Keratinocyte (primary cell): Measurements from ENCODE around the gene NDUFV1. TPM values are rescaled to one million over a fixed set of nuclear protein-coding genes. Genes with fewer than 3 reads are reported as not detected.
"Not testable (repeated sequence)": the region's sequence is repeated elsewhere in the genome, so short reads cannot be mapped to it uniquely, and the experiment has no call there.

ENCODE experiments used
- DNase-seq: peaks from one replicate; pipeline ENCODE4 v3.0.0-alpha.2; 2011; ENCODE audit warnings: low read depth, missing footprints, low spot score
- FAIRE-seq: peaks from 2 replicates; lab custom pipeline; 2011; peaks lifted over from hg19 to GRCh38; lab: Jason Lieb, UNC
- H2AFZ ChIP-seq: 2 replicates; pipeline ENCODE4 v1.6.0; 2012; ENCODE audit warnings: low read length, control low read depth, inconsistent platforms; ENCODE audit not compliant: control insufficient read depth
- H3K27ac ChIP-seq: 2 replicates; pipeline ENCODE4 v1.5.1; 2011; ENCODE audit warnings: low read length; ENCODE audit not compliant: control insufficient read depth, insufficient read depth
- H3K27me3 ChIP-seq: 3 replicates; pipeline ENCODE4 v1.6.0; 2011; ENCODE audit warnings: low read length; ENCODE audit not compliant: control insufficient read depth, insufficient read depth; ENCODE audit errors: extremely low read depth
- H3K36me3 ChIP-seq, 2 experiments: 2 replicates in 1 of 2; 3 replicates in 1 of 2; pipeline ENCODE4 v1.5.1; 2011; ENCODE audit warnings: low read length in 2 of 2, mild to moderate bottlenecking in 1 of 2; ENCODE audit not compliant: control insufficient read depth in 2 of 2, insufficient read depth in 2 of 2; ENCODE audit errors: extremely low read depth in 1 of 2
- H3K4me1 ChIP-seq: 3 replicates; pipeline ENCODE4 v1.5.1; 2011; ENCODE audit warnings: low read length; ENCODE audit not compliant: control insufficient read depth, insufficient read depth; ENCODE audit errors: extremely low read depth
- H3K4me2 ChIP-seq: 3 replicates; pipeline ENCODE4 v1.6.0; 2011; ENCODE audit warnings: low read depth, low read length; ENCODE audit not compliant: control insufficient read depth, insufficient read depth; ENCODE audit errors: extremely low read depth
- H3K4me3 ChIP-seq, 3 experiments: fragments of 200-600 bp in 1 of 3; sonication (generic) in 1 of 3; 2 replicates in 2 of 3; 3 replicates in 1 of 3; pipeline ENCODE4 v1.5.1; 2011 to 2016; ENCODE audit warnings: low read length in 3 of 3, mild to moderate bottlenecking in 3 of 3, control low read depth in 2 of 3, inconsistent platforms in 1 of 3, low read depth in 1 of 3, mixed read lengths in 1 of 3, mixed run types in 1 of 3, moderate library complexity in 1 of 3; ENCODE audit not compliant: control insufficient read depth in 2 of 3, insufficient read depth in 2 of 3; ENCODE audit errors: extremely low read depth in 1 of 3
- H3K79me2 ChIP-seq: 2 replicates; pipeline ENCODE4 v1.6.0; 2012; ENCODE audit warnings: low read length; ENCODE audit not compliant: control insufficient read depth, insufficient read depth
- H3K9ac ChIP-seq: 3 replicates; pipeline ENCODE4 v1.6.0; 2011; ENCODE audit warnings: low read length; ENCODE audit not compliant: control insufficient read depth, insufficient read depth; ENCODE audit errors: extremely low read depth
- H3K9me1 ChIP-seq: 3 replicates; pipeline ENCODE4 v1.6.0; 2011; ENCODE audit warnings: low read length; ENCODE audit not compliant: control insufficient read depth, insufficient read depth; ENCODE audit errors: extremely low read depth
- H3K9me3 ChIP-seq: 2 replicates; pipeline ENCODE4 v1.5.1; 2012; ENCODE audit warnings: low read depth, low read length; ENCODE audit not compliant: control insufficient read depth
- H4K20me1 ChIP-seq: 3 replicates; pipeline ENCODE4 v1.6.0; 2011; ENCODE audit warnings: low read length; ENCODE audit not compliant: control insufficient read depth, insufficient read depth; ENCODE audit errors: extremely low read depth
- CTCF ChIP-seq, 3 experiments: IDR thresholded peaks in 1 of 3; conservative IDR thresholded peaks in 1 of 3; optimal IDR thresholded peaks in 1 of 3; 2 replicates in 2 of 3; 3 replicates in 1 of 3; pipeline versions ENCODE3 to v1.5.1; 2011; ENCODE audit warnings: low read length in 3 of 3, mild to moderate bottlenecking in 3 of 3, moderate library complexity in 2 of 3, control low read depth in 1 of 3, inconsistent platforms in 1 of 3; ENCODE audit not compliant: insufficient read depth in 2 of 3; ENCODE audit errors: extremely low read depth in 1 of 3
- EZH2 ChIP-seq: IDR thresholded peaks from one replicate; pipeline ENCODE4 v1.6.1; 2012; ENCODE audit warnings: inconsistent platforms, mild to moderate bottlenecking, low read length, moderate library complexity
- dilution Hi-C: fragments of 300-500 bp; cut with MboI; formaldehyde crosslinking; loops from one replicate; pipeline ENCODE4 v1.7.0; 2020; ENCODE audit warnings: low sequenced_read_pairs; ENCODE audit not compliant: extremely low pct_ligation_motif_present
- polyA plus RNA-seq, 5 experiments: library from polyadenylated mRNA; depleted of rRNA in 3 of 5; stranded (reverse) in 3 of 5; stranded (forward) in 1 of 5; unstranded in 1 of 5; fragments of >200 nt; gene quantifications; 1 replicate in 1 of 5; 2 replicates in 3 of 5; 3 replicates in 1 of 5; pipeline versions ENCODE4 v1.2.1 to v1.2.3, GENCODE V29; 2011 to 2012; ENCODE audit warnings: missing spikeins in 2 of 5, low read depth in 1 of 5, low replicate concordance in 1 of 5

NDUFV1 gene
- polyA plus RNA-seq, 1 donor (not counting 4 experiments of a cell fraction or from before 2014, with no cell fraction given) = 102 TPM

- Histone ChIP-seq H3K4me3 (no peak overlapping the region), H3K9ac (no peak overlapping the region), H3K9me3 (no peaks in the 10 kb centered on the region), H4K20me1 (no peaks in the 10 kb centered on the region), H3K27ac (no peak overlapping the region), H2AFZ (no peak overlapping the region), H3K27me3 (no peaks in the 10 kb centered on the region), H3K4me2 (no peak overlapping the region), H3K4me1 (peaks cover 13% of the 10 kb centered on the region), H3K79me2 (no peaks in the 10 kb centered on the region), H3K36me3 (no peaks in the 10 kb centered on the region), H3K9me1 (no peaks in the 10 kb centered on the region)
- TF ChIP-seq CTCF (optimal IDR thresholded peaks at IDR 0.05 in 1 of 3, IDR thresholded peaks at IDR 0.05 in 1 of 3, conservative IDR thresholded peaks at IDR 0.05 in 1 of 3; ENCODE audit: extremely low read depth in 1 of 3, insufficient read depth in 2 of 3, low read length in 3 of 3) (no peak), EZH2 (no peak)
- DNase-seq (no peak), FAIRE-seq (no peak)
- dilution Hi-C loops = no loop called here
These were observed 12.3 kb upstream of the NDUFV1 start for GRCh38 chr11:67594480-67594879.

DNA sequence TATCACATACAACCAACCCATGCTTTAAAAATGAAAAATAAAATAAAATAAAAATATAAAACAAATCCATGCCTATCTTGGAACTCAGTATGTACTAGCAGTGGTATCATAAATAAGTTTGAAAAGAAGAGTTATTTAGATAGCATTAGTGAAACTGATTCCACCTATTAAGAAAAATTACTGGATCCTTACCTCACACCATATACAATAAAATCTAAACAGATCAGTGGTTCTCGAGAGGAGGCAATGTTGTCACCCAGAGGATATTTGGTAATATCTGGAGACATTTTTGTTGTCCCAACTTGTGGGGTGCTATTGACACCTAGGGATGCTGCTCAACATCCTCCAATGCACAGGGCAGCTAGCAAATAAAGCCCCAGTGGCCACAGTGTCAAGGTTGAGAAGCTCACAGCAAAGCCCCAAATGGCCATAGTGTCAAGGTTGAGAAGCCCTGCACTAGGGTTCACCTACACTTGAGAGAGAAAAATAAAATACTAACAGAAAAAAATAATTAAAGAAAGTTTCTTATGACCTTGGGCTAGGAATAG, 9.9 kb upstream of the NDUFV1 start:
- H2AFZ ChIP-seq = no peak overlapping the region
- H3K4me3 ChIP-seq = no peak overlapping the region
- no peaks in the 10 kb centered on the region for H3K9me1 ChIP-seq
- H3K36me3 ChIP-seq = no peaks in the 10 kb centered on the region
- FAIRE-seq = no peak
- no peak for DNase-seq
- H3K4me2 ChIP-seq = no peak overlapping the region
- TF ChIP-seq CTCF (optimal IDR thresholded peaks at IDR 0.05 in 1 of 3, IDR thresholded peaks at IDR 0.05 in 1 of 3, conservative IDR thresholded peaks at IDR 0.05 in 1 of 3; ENCODE audit: extremely low read depth in 1 of 3, insufficient read depth in 2 of 3, low read length in 3 of 3) = no peak
- no peak for TF ChIP-seq EZH2
- H3K27ac ChIP-seq = no peak overlapping the region
- no peaks in the 10 kb centered on the region for H3K79me2 ChIP-seq
- H3K9ac ChIP-seq = no peak overlapping the region
- dilution Hi-C loops = no loop called here
- H3K27me3 ChIP-seq = no peaks in the 10 kb centered on the region
- H3K4me1 ChIP-seq = peaks cover 13% of the 10 kb centered on the region
- no peaks in the 10 kb centered on the region for H4K20me1 ChIP-seq
- H3K9me3 ChIP-seq = no peaks in the 10 kb centered on the region

GRCh38 chr11:67597458-67597857, 9.3 kb upstream of the NDUFV1 start:
- H3K27me3 ChIP-seq, H3K9ac ChIP-seq, FAIRE-seq, H4K20me1 ChIP-seq, H3K27ac ChIP-seq, dilution Hi-C loops, H3K4me3 ChIP-seq, H3K36me3 ChIP-seq, DNase-seq, H2AFZ ChIP-seq, H3K79me2 ChIP-seq, H3K4me2 ChIP-seq, H3K9me3 ChIP-seq, H3K9me1 ChIP-seq: not testable (repeated sequence)
- peaks cover 13% of the 10 kb centered on the region for H3K4me1 ChIP-seq

- H3K9ac ChIP-seq, H3K36me3 ChIP-seq, FAIRE-seq, H3K4me3 ChIP-seq, H3K4me2 ChIP-seq, H2AFZ ChIP-seq, H3K9me3 ChIP-seq, DNase-seq, dilution Hi-C loops, H3K27me3 ChIP-seq, H4K20me1 ChIP-seq, H3K9me1 ChIP-seq, H3K4me1 ChIP-seq, H3K79me2 ChIP-seq, H3K27ac ChIP-seq: not testable (repeated sequence)
These were observed 8.8 kb upstream of the NDUFV1 start for GRCh38 chr11:67597963-67598362.
